Measurements from ENCODE around the gene MKNK1. TPM values are rescaled to one million over a fixed set of nuclear protein-coding genes. Genes with fewer than 3 reads are reported as not detected.

Gene MKNK1
- total and polyA plus RNA-seq, 2 of the 4 experiments (the other 2 are of a cell fraction) = 14.3 to 35.2 TPM

GRCh38 chr1:46592823-46593222, 11.2 kb downstream of the MKNK1 start:
- H3K14ac ChIP-seq (replicated peaks; ENCODE audit: low read depth, low read length) = no peak overlapping the region
- POLR2A ChIA-PET (ENCODE audit: unreplicated experiment) = no interaction called here
- no peak for DNase-seq

More at GRCh38 chr1:46592823-46593222, 11.2 kb downstream of the MKNK1 start:
- no peak overlapping the region for H3K18ac ChIP-seq (ENCODE audit: low read depth, low read length)
- H2AK5ac ChIP-seq (ENCODE audit: low read depth, low read length) = no peak overlapping the region
- no peak overlapping the region for H3K27ac ChIP-seq (ENCODE audit: insufficient read depth, low read length)
- H2BK15ac ChIP-seq (ENCODE audit: low read depth, low read length) = no peak overlapping the region
- peaks cover 14% of the 10 kb centered on the region; the same call in 1 of the 2 replicates for H3K9me1 ChIP-seq (ENCODE audit: insufficient read depth, low read length)
- intact Hi-C loops (cut with micrococcal nuclease) = no loop called here
- TF ChIP-seq BHLHE40 (IDR thresholded peaks at IDR 0.05; ENCODE audit: low read depth, low read length) = no peak
- TF ChIP-seq, protein P1, sequence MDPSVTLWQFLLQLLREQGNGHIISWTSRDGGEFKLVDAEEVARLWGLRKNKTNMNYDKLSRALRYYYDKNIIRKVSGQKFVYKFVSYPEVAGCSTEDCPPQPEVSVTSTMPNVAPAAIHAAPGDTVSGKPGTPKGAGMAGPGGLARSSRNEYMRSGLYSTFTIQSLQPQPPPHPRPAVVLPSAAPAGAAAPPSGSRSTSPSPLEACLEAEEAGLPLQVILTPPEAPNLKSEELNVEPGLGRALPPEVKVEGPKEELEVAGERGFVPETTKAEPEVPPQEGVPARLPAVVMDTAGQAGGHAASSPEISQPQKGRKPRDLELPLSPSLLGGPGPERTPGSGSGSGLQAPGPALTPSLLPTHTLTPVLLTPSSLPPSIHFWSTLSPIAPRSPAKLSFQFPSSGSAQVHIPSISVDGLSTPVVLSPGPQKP (IDR thresholded peaks at IDR 0.05; ENCODE audit: borderline replicate concordance, low read depth, low read length) = no peak
- TF ChIP-seq MXI1 (IDR thresholded peaks at IDR 0.05; ENCODE audit: borderline replicate concordance, low read depth, low read length) = no peak
- no peak for TF ChIP-seq RAD21 (IDR thresholded peaks at IDR 0.05; ENCODE audit: low read length)
- no peak for TF ChIP-seq FOS (IDR thresholded peaks at IDR 0.05; ENCODE audit: low read depth, low read length)
- TF ChIP-seq POLR2A (IDR thresholded peaks at IDR 0.05; ENCODE audit: low read depth, low read length) = no peak
- no peak for TF ChIP-seq MAZ (IDR thresholded peaks at IDR 0.05; ENCODE audit: borderline replicate concordance, low read depth, low read length)
- TF ChIP-seq, protein P2, sequence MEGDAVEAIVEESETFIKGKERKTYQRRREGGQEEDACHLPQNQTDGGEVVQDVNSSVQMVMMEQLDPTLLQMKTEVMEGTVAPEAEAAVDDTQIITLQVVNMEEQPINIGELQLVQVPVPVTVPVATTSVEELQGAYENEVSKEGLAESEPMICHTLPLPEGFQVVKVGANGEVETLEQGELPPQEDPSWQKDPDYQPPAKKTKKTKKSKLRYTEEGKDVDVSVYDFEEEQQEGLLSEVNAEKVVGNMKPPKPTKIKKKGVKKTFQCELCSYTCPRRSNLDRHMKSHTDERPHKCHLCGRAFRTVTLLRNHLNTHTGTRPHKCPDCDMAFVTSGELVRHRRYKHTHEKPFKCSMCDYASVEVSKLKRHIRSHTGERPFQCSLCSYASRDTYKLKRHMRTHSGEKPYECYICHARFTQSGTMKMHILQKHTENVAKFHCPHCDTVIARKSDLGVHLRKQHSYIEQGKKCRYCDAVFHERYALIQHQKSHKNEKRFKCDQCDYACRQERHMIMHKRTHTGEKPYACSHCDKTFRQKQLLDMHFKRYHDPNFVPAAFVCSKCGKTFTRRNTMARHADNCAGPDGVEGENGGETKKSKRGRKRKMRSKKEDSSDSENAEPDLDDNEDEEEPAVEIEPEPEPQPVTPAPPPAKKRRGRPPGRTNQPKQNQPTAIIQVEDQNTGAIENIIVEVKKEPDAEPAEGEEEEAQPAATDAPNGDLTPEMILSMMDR (conservative IDR thresholded peaks at IDR 0.05; ENCODE audit: low read depth, low read length) = no peak
- TF ChIP-seq, protein P3, sequence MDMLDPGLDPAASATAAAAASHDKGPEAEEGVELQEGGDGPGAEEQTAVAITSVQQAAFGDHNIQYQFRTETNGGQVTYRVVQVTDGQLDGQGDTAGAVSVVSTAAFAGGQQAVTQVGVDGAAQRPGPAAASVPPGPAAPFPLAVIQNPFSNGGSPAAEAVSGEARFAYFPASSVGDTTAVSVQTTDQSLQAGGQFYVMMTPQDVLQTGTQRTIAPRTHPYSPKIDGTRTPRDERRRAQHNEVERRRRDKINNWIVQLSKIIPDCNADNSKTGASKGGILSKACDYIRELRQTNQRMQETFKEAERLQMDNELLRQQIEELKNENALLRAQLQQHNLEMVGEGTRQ (IDR thresholded peaks at IDR 0.05; ENCODE audit: low read depth, low read length) = no peak
- no peak for TF ChIP-seq RCOR1 (IDR thresholded peaks at IDR 0.05; ENCODE audit: insufficient replicate concordance, low read length)
- TF ChIP-seq CEBPB (IDR thresholded peaks at IDR 0.05; ENCODE audit: low read depth, low read length) = no peak
- TF ChIP-seq NFE2L2 (IDR thresholded peaks at IDR 0.05; ENCODE audit: low read depth, low read length) = no peak
- no peak for TF ChIP-seq MAFK (IDR thresholded peaks at IDR 0.05; ENCODE audit: low read depth, low read length)
- TF ChIP-seq RFX5 (IDR thresholded peaks at IDR 0.05; ENCODE audit: low read depth, low read length) = no peak
- TF ChIP-seq CHD1 (IDR thresholded peaks at IDR 0.05; ENCODE audit: low read depth, low read length) = no peak
- TF ChIP-seq SMC3 (IDR thresholded peaks at IDR 0.05; ENCODE audit: low read depth, low read length) = no peak
- H3K27me3 ChIP-seq (ENCODE audit: control insufficient read depth, insufficient read depth, low read length) = no peaks in the 10 kb centered on the region
- H3K23ac ChIP-seq (ENCODE audit: low read depth, low read length) = no peak overlapping the region
- peaks cover 9 to 24% of the 10 kb centered on the region in 2 experiments; a peak in 3 of 4 replicates for H3K79me1 ChIP-seq (ENCODE audit: low read depth in 1 of 2, low read length in 2 of 2)
- H3K4me1 ChIP-seq (ENCODE audit: control insufficient read depth, insufficient read depth, low read length) = no peaks in the 10 kb centered on the region
- no peak overlapping the region for H3K4ac ChIP-seq (ENCODE audit: low read depth, low read length)
- no peak overlapping the region for H4K91ac ChIP-seq (ENCODE audit: insufficient read depth, low read depth, low read length)
- H3K36me3 ChIP-seq (ENCODE audit: control insufficient read depth, insufficient read depth, low read length) = peaks cover 44% of the 10 kb centered on the region
- dilution Hi-C loops (cut with HindIII; ENCODE audit: low sequenced_read_pairs, unreplicated experiment) = no loop called here
- no peak for ATAC-seq (ENCODE audit: low read depth)
- no peak overlapping the region for H2BK5ac ChIP-seq (ENCODE audit: low read depth, low read length, poor library complexity, severe bottlenecking)
- in situ Hi-C loops (cut with MboI; ENCODE audit: low sequenced_read_pairs) = no loop called here
- no peak overlapping the region for H4K5ac ChIP-seq (ENCODE audit: low read depth, low read length)
- H2BK120ac ChIP-seq (ENCODE audit: low read depth, low read length) = no peak overlapping the region
- H3K4me3 ChIP-seq (ENCODE audit: insufficient read depth, low read depth, low read length) = no peak overlapping the region
- no peak overlapping the region for H3K56ac ChIP-seq (ENCODE audit: extremely low read depth, insufficient read depth, low read length)
- no TSS peak for BruUV-seq (replicated peaks)
- no peak overlapping the region for H2BK20ac ChIP-seq (ENCODE audit: low read depth, low read length)
- no peaks in the 10 kb centered on the region for H3K9me3 ChIP-seq (ENCODE audit: control insufficient read depth, insufficient read depth, low read length)
- no peak overlapping the region for H2AK9ac ChIP-seq (replicated peaks; ENCODE audit: low read depth, low read length, poor library complexity)
- H3K4me2 ChIP-seq (ENCODE audit: low read depth, low read length) = no peak overlapping the region
- no peak overlapping the region for H3K9ac ChIP-seq (ENCODE audit: low read depth, low read length)
- H2AFZ ChIP-seq (replicated peaks; ENCODE audit: low read length, poor library complexity) = no peak overlapping the region
- 82% methylated on average over 2 of the region's 4 CpGs; no CpG with 5 or more reads in 1 of the 2 experiments for WGBS, 2 experiments (ENCODE audit: extremely low coverage in 2 of 2, insufficient read length in 1 of 2)
- H4K20me1 ChIP-seq (ENCODE audit: insufficient read depth, low read length) = 0 out of 2 replicates have a peak, but pooled peaks cover 5% of the 10 kb centered on the region
- H4K8ac ChIP-seq (ENCODE audit: low read depth in 2 of 2, low read length in 2 of 2) = no peak overlapping the region
- CTCF ChIA-PET = no interaction called here

All from IMR-90 (cell line).